ACHN (cell line): ENCODE data around the gene NPPB.
"Not testable (repeated sequence)": the region's sequence is repeated elsewhere in the genome, so short reads cannot be mapped to it uniquely, and the experiment has no call there.

Source experiments
- DNase-seq: peaks from one replicate; pipeline ENCODE4 v3.0.0-alpha.2; 2015
- in situ Hi-C: cut with HindIII; loops from 2 replicates; pipeline ENCODE4 v1.10.0; 2017; ENCODE audit warnings: low sequenced_read_pairs, low pct_ligation_motif_present, low pct_unique_long_range_greater_than_20kb

NPPB gene

DNA sequence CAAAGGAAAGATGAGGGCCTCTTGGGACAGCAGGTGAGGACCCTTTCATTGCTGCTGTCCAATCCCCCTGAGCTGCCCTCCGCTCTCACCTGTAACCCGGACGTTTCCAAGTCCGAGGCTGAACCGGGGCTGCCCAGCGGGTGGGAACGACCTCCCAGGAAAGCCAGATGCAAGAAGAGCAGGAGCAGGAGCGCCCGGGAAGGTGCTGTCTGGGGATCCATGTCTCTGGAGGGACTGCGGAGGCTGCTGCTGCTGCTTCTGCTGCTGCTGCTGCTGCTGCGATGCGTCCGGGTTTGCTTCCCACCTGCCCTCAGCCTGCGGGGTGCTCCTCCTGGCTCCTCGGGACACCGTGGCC is at the start of gene NPPB:
TSS of gene NPPB (minus strand) at position 333 of the 355 bp plus-strand sequence. CDS start at position 221, 112 bp downstream.
- in situ Hi-C loops: no loop called here
- no peak for DNase-seq

DNA sequence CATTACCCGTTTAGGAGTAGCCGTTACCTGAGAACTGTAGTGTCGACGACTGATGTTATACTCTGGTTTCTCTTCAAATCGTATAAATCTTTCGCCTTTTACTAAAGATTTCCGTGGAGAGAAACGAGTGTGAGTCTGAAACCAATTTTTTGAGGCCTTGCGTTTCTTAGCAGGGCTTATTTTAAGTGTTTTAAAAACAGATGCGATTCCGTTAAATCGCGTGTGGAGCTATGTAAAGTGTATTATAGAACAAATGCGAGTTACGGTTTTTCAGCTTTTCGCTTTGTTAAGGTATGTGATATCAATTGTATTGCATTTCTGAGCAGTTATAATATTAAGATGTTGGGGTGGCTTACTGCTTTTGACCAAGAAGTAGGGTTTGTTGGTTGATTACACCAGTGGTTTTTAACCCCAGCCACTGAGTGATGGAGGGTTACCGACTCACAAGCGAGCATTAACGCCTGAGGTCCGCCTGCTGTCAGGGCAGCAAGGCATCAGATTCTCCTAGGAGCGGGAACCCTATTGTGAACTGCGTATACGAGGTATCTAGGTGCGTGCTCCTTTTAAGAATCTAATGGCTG is 49.4 kb upstream of the NPPB start:
- DNase-seq: peak; percentile 94
- in situ Hi-C loops: no loop called here

DNA sequence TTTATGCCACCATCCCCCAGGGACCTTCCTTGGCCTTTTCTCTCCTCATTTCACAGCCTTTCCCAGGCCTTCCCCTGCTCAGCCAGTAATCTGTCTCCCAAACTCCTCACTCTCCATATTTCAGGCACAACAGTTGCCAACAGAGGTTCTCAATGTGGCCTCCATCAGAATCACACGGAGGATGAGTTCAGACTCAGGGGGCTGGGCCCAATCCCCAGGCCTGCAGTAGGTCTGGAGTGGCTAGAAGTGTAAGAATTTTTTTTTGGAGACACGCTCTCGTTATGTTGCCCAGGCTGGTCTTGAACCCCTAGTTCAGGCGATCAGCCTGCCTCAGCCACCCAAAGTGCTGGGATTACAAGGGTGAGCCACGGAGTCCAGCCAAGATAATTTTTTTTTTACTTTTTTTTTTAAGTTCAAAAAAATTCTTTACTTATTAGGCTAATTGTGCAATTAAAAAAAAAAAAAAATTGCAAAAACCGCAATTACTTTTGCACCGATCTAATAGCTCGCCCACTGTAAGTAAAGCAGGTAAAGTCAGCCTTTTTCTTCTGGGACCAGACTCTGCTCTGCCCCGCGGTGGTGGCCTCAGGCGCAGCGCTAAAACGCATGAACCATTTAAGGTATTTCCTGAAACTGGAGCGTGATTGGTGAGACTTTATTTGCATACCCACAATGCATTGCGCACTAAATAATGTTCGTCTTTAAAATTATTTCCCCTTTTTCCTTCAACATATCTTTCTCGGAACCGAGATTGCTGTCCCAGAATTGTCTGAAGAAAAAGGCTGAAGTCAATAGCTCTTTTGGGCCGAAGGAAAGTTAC is 48.7 kb upstream of the NPPB start:
- in situ Hi-C loops: no loop called here
- peak; percentile 92 for DNase-seq

DNA sequence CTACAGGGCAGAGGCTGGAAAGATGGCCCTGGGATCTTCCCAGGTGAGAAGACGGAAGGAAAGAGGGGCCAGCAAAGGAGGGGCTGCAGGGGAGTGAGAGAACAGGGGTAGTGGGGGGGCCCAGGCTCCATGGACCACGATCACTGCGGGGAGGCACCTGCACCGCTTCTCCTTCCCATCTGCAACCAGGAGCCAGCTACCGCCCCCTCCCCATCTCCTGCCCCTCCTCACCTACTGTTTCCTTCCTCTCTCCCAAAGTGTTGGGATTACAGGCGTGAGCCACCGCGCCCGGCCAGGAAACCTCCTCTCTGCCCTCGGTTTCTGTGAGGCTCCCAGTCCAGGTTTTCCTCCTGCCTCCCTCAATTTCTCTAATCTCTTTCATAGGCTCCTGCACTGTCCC is 48.1 kb upstream of the NPPB start:
- no peak for DNase-seq
- in situ Hi-C loops: no loop called here

DNA sequence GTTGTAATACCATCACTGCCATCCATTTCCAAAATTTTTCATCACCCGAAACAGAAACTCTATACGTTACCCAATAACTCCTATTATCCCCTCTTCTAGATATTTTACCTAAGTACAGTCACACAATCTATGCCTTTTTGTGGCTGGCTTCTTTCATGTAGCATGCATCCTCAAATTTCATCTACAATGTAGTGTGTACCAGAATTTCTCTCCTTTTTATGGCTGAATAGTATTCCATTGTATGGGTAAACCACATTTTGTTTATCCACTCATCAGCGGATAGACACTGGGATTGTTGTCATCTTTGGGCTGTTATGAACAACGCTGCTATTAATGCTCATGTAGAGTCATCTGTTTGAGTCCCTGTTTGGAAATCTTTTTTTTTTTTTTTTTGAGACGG is 46.2 kb upstream of the NPPB start:
- no peak for DNase-seq
- in situ Hi-C loops: no loop called here

GRCh38 chr1:11904156-11904555 is 45.4 kb upstream of the NPPB start:
- in situ Hi-C loops, DNase-seq: not testable (repeated sequence)

- no peak for DNase-seq
- in situ Hi-C loops: no loop called here
Observed at GRCh38 chr1:11903210-11903609, 44.5 kb upstream of the NPPB start.

DNA sequence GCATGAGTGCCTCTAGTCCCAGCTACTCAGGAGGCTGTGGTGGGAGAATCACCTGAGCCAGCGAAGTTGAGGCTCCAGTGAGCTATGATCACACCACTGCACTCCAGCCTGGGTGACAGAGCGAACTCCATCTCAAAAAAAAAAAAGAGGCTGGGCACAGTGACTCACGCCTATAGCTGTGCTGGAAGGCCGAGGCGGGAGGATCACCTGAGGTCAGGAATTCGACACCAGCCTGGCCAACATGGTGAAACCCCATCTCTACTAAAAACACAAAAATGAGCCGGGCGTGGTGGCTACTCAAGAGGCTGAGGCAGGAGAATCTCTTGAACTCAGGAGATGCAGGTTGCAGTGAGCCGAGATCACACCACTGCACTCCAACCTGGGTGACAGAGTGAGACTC is 42.7 kb upstream of the NPPB start:
- DNase-seq, in situ Hi-C loops: not testable (repeated sequence)

DNA sequence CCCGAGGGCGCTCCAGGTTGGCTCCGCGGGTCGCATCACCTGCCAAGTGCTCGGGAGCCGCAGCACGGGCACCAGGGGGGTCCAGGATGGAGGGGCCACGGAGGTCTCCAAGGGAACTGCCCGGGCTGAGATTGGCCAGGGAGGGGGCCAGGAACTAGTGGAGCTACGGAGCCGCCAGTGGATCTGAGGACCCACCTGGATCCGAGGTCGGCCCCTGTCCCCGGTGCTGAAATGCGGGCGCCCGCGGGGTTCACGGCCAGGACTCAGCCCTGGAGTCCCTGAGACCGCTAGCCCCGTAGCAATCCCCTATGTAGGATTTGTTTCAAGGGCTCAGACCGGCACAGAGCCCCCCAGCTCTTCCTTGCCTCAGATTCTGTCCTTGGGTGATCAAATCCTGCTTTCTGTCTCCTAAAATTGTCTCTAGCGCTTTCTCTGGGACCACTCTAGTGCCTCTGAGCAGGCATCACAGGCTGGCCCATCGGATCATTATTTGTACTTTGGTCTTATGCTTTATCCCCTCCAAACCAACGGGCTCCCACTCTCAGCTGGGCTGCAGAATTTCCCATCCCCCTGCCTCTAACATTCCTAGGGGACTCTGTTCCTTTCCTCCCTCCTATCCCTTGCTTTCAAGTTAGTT is 40.2 kb upstream of the NPPB start:
- in situ Hi-C loops: no loop called here
- peak; percentile 19 for DNase-seq

GRCh38 chr1:11898086-11898785 is 39.5 kb upstream of the NPPB start:
- in situ Hi-C loops: no loop called here

DNA sequence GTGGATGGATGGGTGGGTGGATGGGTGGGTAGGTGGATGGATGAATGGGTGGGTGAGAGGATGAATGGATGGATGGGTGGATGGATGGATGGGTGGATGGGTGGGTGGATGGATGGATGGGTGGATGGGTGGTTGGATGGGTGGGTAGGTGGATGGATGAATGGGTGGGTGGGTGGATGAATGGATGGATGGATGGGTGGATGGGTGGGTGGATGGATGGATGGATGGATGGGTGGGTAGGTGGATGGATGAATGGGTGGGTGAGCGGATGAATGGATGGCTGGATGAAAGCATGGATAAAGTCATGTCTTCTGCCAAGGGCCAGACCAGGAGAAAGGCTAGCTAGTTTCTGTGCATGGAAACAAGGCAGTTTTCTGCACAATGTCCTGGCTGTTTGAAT is 35.8 kb upstream of the NPPB start:
- DNase-seq, in situ Hi-C loops: not testable (repeated sequence)

More at GRCh38 chr1:11898086-11898785, 39.5 kb upstream of the NPPB start:
- no peak for DNase-seq

- in situ Hi-C loops: no loop called here
- peak; percentile 44 for DNase-seq
Observed at GRCh38 chr1:11893907-11894251, 35.1 kb upstream of the NPPB start.

GRCh38 chr1:11891433-11892186 is 32.9 kb upstream of the NPPB start:
- in situ Hi-C loops: no loop called here
- DNase-seq: no peak

GRCh38 chr1:11888877-11889208 is 30.1 kb upstream of the NPPB start:
- in situ Hi-C loops: no loop called here
- no peak for DNase-seq

- in situ Hi-C loops: no loop called here
- no peak for DNase-seq
Observed at GRCh38 chr1:11888206-11888876, 29.6 kb upstream of the NPPB start.

GRCh38 chr1:11887666-11888007 is 28.9 kb upstream of the NPPB start:
- in situ Hi-C loops: no loop called here
- DNase-seq: no peak

- no peak for DNase-seq
- in situ Hi-C loops: no loop called here
Observed at GRCh38 chr1:11886986-11887665, 28.4 kb upstream of the NPPB start.

DNA sequence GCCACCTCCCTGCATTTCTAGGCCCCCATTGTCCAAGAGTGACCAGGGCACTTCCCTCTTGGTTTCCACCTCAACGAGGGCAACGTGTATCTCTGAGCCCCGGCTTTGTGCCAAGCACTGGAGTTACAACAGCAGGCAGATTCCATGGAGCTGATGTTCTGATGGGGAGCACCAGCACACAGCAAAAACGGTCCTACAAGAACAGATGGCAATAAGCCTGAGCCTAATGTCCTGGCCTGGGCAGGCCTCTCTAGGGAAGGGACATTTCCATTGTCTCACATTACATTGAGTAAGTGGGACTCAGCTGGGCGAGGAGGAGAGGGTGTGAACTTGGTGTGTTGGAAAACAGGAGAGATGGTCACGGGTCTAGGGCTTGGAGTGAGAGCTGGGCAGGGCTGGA is 27.2 kb upstream of the NPPB start:
- in situ Hi-C loops: no loop called here
- DNase-seq: no peak
